GM19023 (cell line): ENCODE measurements around the gene MCM10.
"Not testable (repeated sequence)": the region's sequence is repeated elsewhere in the genome, so short reads cannot be mapped to it uniquely, and the experiment has no call there.

Source experiments
- ATAC-seq: cut with Tn5 transposase; IDR thresholded peaks from one replicate; pipeline ENCODE4 v1.9.1; 2021; ENCODE audit warnings: mild to moderate bottlenecking, moderate library complexity; ENCODE audit not compliant: unreplicated experiment

Gene MCM10

GRCh38 chr10:13160934-13161856 is at the start of gene MCM10:
Gene MCM10 (plus strand): TSS chr10:13161558. CDS start chr10:13164203, 2,645 bp downstream.
- peak; percentile 100 for ATAC-seq

- ATAC-seq = no peak
Measured at GRCh38 chr10:13113544-13113943, 47.8 kb upstream of the MCM10 start.

DNA sequence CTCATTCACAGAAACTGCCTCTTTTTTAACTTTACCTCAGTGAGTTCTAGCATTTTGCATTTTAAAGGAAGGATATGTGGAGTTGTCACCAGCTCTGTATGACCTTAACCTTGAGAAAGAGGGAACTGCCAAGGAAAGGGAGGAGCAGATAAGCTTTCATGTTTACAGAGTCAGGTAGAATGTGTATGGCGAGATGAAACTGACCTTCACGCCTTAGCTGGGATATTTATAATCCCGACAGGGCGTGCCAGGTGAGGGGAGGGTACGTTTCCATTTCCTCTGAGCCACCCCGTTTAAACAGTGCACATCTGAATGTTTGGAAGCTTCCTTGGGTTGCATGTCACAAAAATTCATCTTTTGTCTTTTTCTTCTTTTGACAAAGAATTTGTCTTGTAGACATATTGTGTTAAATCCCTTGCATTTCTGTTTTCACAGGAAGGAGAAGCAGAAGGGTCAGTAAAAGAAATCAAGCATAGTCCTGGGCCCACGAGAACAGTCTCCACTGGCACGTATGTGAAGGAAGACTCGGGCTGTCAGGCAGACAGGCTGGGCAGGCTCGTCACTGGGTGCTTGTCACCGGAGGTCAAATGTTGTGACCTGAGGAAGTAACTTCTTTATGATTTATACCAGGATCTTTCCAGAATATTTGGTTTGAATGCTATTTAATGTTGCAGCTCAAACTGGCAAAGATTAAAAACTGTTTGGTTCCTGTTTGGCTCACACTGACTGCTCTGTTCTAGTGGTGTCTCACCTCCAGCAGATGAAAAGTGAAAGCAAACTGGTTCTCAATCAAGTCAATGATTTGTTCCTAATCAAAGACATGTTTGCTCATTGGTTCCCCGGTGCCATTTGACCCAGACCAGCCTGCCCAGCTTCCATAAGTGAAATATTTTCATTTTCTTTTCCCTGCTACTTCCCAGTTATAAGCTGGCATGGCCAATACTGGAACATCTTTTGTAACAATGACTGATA is 45.2 kb upstream of the MCM10 start:
- ATAC-seq = no peak

DNA sequence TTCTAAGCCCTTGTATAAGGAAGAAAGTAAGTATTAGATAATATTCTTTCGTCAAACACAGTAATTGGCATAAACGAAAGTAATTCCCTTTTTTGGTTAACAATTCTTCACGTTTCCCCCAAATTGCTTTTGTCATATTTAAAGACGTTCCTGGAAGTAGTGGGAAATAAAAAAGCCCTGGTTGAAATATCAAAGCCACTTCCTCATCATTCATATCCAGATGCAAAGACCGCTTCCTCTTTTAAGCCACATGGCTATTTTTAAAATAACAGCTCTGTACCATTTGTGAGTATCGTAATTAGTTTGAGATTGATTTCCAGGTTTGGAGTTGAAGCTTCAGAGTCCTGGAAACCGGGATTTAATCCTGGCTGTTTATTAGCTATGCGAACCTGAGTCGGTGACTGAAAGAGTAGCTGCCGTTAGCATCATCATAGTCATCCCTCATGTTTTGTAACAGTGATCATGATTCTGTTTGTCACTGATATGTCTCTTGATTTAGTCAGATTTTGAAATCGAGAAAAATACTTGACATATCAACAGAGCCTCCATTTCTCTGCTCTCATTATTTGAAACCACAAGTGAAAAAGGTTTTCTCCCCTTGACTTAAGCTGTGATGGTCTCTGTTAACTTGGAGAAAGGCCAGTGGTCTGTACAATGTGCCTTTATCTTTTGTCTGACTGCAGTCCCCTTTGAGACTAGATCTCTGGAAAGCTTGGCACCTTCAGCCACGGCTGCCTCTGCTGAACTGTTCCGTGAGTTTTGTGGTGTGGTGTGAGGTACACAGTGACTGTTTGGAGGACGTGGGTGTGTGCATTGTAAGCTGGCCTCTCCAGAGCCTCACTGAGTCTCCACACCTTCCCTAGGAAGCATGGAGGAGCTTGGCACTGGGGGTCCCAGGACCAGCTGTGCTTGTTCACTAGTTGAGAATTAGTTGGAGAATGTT is 43.2 kb upstream of the MCM10 start:
- no peak for ATAC-seq

GRCh38 chr10:13118784-13119410 is 42.5 kb upstream of the MCM10 start:
- ATAC-seq = no peak

DNA sequence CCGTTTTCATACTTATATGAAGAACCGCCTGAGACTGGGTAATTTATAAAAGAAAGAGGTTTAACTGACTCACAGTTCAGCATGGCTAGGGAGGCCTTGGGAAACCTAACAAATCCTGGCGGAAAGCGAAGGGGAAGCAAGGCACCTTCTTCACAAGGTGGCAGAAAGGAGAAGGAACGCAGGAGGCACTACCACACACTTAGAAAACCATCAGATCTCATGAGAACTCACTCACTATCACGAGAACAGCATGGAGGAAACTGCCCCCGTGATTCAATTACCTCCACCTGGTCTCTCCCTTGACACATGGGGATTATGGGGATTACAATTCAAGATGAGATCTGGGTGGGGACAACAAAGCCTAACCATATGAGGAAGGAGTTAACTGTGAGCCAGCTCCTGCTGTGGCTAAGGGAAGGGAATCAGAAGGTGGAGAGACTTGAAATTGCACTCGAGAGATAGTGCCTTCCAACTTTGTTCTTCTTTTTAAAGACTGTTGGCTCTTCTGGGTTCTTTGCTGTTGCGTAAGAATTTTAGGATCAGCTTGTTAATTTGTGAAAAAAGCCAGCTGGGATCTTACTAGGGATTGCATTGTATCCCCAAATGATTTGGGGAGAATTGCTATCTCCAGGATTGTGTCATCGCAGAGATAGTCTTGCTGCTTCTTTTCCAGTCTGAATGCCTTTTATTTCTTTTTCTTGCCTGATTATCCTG is 40.4 kb upstream of the MCM10 start:
- ATAC-seq = no peak

DNA sequence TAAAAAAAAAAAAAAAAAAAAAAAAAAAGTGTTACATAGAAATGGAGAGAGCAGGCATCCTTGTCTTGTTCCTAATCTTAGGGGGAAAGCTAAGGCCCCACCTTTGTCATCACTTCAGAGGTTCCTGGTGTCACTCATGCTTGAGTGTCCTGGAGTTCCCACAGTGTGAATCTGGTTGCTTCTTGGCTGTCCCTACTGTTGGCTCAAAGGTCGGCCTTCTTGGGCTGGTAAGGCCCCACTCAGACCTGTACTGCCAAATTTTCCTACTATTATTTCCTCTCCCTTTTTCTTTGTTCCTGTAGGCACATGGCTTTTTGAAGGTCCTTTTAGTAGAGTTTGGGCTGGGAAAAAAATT is 39.9 kb upstream of the MCM10 start:
- no peak for ATAC-seq

- ATAC-seq = no peak
Measured at GRCh38 chr10:13136651-13137050, 24.7 kb upstream of the MCM10 start.

DNA sequence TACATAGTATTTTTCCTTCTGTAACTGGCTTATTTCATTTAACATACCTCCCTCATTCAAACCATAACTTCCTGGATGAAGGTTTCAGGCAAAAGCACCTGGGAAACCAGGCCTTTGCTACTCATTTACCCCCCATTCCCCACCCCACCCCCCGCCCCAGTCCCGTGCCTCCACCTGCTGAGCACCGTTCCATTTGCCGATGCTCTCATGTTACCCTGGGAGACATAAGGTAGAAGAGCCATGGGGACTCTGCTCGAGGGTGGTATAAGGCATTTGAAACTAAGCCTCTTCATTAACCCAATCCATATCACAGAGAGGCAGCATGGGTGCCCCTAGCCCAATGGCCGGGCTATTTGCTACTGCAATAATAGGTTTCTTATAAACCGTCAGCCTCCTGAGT is 22.2 kb upstream of the MCM10 start:
- ATAC-seq = no peak

GRCh38 chr10:13139676-13140075 is 21.7 kb upstream of the MCM10 start:
- no peak for ATAC-seq

- no peak for ATAC-seq
Measured at GRCh38 chr10:13140627-13141190, 20.6 kb upstream of the MCM10 start.

GRCh38 chr10:13143766-13144165 is 17.6 kb upstream of the MCM10 start:
- ATAC-seq = no peak

GRCh38 chr10:13144814-13145213 is 16.5 kb upstream of the MCM10 start:
- no peak for ATAC-seq

DNA sequence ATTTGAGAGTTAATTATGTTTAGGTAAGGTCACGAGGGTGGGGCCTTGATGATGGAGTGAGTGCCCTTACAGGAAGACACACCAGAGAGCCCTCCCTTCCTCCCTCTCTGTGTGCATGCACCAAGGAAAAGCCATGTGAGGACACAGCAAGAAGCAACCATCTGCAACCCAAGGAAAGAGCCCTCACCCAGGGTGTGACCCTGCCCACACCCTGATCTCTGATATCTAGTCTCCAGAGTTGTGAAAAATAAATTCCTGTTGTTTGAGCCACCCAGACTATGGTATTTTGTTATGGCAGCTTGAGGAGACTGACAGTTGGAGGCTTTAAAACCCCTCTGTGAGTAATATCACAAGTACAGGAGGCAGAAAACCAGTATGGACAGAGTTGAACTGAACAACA is 15.0 kb upstream of the MCM10 start:
- no peak for ATAC-seq

GRCh38 chr10:13147161-13147560 is 14.2 kb upstream of the MCM10 start:
- no peak for ATAC-seq

DNA sequence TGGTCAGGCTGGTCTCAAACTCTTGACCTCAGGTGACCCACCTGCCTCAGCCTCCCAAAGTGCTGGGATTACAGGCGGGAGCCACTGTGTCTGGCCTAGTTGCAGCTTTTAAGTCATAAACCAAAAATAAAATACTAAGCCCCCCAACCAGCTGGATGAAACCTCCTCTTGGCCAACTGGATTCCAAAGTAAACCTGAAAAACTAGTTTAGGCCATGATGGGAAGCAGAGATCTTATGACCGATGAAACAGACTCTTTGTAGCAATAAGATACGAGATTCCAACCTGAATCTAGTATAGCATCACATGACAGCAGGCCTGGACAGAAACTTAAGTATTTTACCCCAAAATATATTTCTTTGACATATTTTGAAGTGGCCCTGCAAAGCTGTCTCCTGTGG is 9.1 kb upstream of the MCM10 start:
- no peak for ATAC-seq

DNA sequence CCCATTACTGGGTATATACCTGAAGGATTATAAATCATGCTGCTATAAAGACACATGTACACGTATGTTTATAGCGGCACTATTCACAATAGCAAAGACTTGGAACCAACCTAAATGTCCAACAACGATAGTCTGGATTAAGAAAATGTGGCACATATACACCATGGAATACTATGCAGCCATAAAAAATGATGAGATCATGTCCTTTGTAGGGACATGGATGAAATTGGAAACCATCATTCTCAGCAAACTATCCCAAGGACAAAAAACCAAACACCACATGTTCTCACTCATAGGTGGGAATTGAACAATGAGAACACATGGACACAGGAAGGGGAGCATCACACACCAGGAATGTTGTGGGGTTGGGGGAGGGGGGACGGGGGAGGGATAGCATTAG is 5.5 kb upstream of the MCM10 start:
- not testable (repeated sequence) for ATAC-seq

DNA sequence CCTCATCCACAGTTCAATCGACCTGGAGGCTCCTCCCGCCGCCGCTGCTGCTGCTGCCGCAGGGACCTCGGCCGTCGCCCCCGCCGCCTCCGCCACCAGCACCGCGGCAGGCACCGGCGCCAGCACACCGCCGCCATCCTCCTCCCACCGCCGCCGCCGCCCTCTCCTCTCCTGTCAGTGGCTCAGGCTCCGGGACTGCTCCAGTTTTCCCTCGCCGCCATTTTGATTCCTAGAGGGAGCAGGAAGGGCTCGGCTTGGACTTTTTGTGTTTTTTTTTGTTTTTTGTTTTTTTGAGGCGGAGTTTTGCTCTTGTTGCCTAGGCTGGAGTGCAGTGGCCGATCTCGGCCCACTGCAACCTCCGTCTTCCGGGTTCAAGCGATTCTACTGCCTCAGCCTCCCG is 3.0 kb upstream of the MCM10 start:
- no peak for ATAC-seq

- ATAC-seq = no peak
Measured at GRCh38 chr10:13161857-13162271, 506 bp downstream of the MCM10 start.
